Measurements from ENCODE around the gene IGFL2. TPM values are rescaled to one million over a fixed set of nuclear protein-coding genes. Genes with fewer than 3 reads are reported as not detected.
"Not testable (repeated sequence)": the region's sequence is repeated elsewhere in the genome, so short reads cannot be mapped to it uniquely, and the experiment has no call there.

Gene IGFL2
- total RNA-seq, 1 donor from 2014 or later = not detected

GRCh38 chr19:46176116-46176860 is 28.2 kb downstream of the IGFL2 start:
- H3K4me1 ChIP-seq = no peaks in the 10 kb centered on the region
- DNase-seq (ENCODE audit: low spot score in 2 of 2) = no peak
- intact Hi-C loops (cut with DNase I) = no loop called here
- H3K36me3 ChIP-seq = no peaks in the 10 kb centered on the region
- no peaks in the 10 kb centered on the region for H3K27me3 ChIP-seq
- TF ChIP-seq, protein P1, sequence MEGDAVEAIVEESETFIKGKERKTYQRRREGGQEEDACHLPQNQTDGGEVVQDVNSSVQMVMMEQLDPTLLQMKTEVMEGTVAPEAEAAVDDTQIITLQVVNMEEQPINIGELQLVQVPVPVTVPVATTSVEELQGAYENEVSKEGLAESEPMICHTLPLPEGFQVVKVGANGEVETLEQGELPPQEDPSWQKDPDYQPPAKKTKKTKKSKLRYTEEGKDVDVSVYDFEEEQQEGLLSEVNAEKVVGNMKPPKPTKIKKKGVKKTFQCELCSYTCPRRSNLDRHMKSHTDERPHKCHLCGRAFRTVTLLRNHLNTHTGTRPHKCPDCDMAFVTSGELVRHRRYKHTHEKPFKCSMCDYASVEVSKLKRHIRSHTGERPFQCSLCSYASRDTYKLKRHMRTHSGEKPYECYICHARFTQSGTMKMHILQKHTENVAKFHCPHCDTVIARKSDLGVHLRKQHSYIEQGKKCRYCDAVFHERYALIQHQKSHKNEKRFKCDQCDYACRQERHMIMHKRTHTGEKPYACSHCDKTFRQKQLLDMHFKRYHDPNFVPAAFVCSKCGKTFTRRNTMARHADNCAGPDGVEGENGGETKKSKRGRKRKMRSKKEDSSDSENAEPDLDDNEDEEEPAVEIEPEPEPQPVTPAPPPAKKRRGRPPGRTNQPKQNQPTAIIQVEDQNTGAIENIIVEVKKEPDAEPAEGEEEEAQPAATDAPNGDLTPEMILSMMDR (IDR thresholded peaks at IDR 0.05) = no peak
- H3K27ac ChIP-seq = no peak overlapping the region
- no peak overlapping the region for H3K4me3 ChIP-seq
- no peaks in the 10 kb centered on the region for H3K9me3 ChIP-seq

DNA sequence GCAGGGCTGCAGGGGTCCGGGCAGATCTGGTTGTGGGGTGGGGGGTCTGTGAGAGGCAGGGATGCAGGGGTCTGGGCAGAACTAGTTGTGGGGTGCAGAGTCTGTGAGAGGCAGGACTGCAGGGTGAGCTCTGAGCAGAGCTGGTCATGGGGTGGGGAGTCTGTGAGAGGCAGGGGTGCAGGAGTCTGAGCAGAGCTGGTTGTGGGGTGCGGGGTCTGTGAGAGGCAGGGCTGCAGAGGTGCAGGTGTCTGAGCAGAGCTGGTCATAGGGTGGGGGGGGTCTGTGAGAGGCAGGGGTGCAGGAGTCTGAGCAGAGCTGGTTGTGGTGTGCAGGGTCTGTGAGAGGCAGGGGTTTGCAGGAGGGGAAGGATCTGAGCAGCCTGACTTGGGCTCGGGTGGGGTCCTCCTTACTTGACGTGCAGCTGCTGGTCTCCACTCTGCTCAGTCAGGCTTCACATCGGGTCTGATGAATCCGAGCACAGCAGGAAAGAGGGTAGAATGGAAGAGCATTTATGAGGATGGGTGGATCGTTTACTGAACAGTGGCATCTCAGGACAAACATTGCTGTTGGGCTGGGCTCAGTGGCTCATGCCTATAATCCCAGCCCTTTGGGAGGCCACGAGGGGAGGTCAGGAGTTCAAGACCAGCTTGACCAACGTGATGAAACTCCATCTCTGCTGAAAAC is 31.2 kb downstream of the IGFL2 start:
- Histone ChIP-seq H3K4me3 (no peak overlapping the region), H3K9me3 (no peaks in the 10 kb centered on the region)
- TF ChIP-seq, protein P1 (IDR thresholded peaks at IDR 0.05) = no peak

GRCh38 chr19:46180701-46181387 is 32.8 kb downstream of the IGFL2 start:
- intact Hi-C loops (cut with DNase I) = no loop called here
- H3K4me3 ChIP-seq = no peak overlapping the region
- DNase-seq (ENCODE audit: low spot score in 2 of 2) = no peak
- H3K36me3 ChIP-seq = no peaks in the 10 kb centered on the region
- H3K4me1 ChIP-seq = no peaks in the 10 kb centered on the region
- TF ChIP-seq, protein P1 (IDR thresholded peaks at IDR 0.05) = no peak
- no peaks in the 10 kb centered on the region for H3K9me3 ChIP-seq
- H3K27ac ChIP-seq = no peak overlapping the region
- H3K27me3 ChIP-seq = no peaks in the 10 kb centered on the region

More for the DNA sequence above, 31.2 kb downstream of the IGFL2 start:
- DNase-seq (ENCODE audit: low spot score in 2 of 2) = no peak
- intact Hi-C loops (cut with DNase I) = no loop called here
- Histone ChIP-seq H3K36me3 (no peaks in the 10 kb centered on the region), H3K27me3 (no peaks in the 10 kb centered on the region), H3K4me1 (no peaks in the 10 kb centered on the region), H3K27ac (no peak overlapping the region)

DNA sequence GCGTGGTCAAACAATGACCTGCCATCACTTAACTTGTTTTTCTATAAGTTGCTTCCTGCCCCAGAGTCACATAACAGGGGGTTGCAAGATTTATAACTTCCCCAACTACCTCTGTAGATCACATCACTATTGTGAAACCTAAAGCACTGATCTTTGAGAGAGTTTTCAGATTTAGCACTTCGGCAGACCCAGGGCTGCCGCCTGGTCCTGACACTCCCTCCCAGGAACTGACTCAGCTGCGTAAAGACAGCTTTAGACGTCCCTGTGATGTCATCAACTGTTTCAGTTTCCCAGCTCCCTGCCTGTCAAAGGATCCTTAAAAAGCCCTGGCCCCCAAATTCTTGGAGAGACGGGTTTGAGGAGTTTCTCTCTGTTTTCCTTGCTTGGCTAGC is 33.3 kb downstream of the IGFL2 start:
- no peaks in the 10 kb centered on the region for H3K4me1 ChIP-seq
- intact Hi-C loops (cut with DNase I) = no loop called here
- no peaks in the 10 kb centered on the region for H3K9me3 ChIP-seq
- no peaks in the 10 kb centered on the region for H3K36me3 ChIP-seq
- TF ChIP-seq, protein P1 (IDR thresholded peaks at IDR 0.05) = no peak
- no peak overlapping the region for H3K4me3 ChIP-seq
- no peaks in the 10 kb centered on the region for H3K27me3 ChIP-seq
- no peak for DNase-seq (ENCODE audit: low spot score in 2 of 2)
- H3K27ac ChIP-seq = no peak overlapping the region

DNA sequence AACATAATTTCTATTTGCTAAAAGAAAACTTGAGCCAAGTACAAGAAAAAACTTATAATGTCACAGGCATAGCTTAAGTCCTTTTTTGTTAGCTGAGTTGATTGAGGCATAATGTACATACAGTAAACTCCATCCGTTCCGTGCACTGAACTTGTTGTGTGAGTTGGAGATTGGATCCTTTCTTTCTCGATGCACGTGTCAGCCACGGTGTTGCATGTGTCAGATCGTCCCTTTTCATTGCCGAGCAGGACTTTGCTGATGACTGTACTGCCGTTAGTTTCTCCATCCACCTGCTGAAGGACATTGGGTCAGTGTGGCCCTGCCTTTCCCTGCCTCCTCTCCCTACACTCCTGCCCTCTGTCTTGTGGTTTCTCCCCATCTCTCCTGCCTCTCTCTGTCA is 34.4 kb downstream of the IGFL2 start:
- intact Hi-C loops (cut with DNase I) = no loop called here
- no peaks in the 10 kb centered on the region for H3K27me3 ChIP-seq
- H3K36me3 ChIP-seq = no peaks in the 10 kb centered on the region
- no peaks in the 10 kb centered on the region for H3K4me1 ChIP-seq
- TF ChIP-seq, protein P1 (IDR thresholded peaks at IDR 0.05) = no peak
- no peaks in the 10 kb centered on the region for H3K9me3 ChIP-seq
- no peak overlapping the region for H3K4me3 ChIP-seq
- no peak for DNase-seq (ENCODE audit: low spot score in 2 of 2)
- H3K27ac ChIP-seq = no peak overlapping the region

DNA sequence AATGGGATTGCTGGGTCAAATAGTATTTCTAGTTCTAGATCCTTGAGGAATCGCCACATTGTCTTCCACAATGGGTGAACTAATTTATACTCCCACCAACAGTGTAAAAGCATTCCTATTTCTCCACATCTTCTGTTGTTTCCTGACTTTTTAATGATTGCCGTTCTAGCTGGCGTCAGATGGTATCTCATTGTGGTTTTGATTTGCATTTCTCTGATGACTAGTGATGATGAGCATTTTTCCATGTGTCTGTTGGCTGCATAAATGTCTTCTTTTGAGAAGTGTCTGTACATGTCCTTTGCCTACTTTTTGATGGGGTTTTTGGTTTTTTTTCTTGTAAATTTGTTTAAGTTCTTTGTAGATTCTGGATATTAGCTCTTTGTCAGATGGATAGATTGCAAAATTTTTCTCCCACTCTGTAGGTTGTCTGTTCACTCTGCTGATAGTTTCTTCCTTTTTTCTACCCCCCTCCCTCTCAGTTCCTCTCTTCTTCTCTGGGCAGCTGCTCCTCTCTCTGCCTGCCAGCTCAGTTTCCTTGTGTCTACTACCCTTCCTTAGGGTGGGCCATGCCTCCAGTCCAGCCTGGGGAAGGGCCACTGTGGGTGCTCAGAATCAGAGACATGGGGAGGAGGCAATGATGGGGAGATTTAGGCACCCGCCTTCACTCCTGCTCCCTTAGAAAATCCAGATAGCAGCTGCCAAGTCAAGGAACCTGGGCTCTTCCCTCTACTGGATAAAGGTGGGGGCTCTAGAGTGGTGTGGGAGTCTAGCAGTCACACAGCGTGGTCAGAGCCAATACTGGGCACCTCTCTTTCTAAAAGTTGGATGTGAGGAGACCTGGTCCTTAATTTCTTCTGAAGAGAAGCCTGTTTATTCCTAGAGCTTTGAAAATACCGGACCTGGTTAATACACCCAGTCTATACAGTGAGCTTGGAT is 37.0 kb downstream of the IGFL2 start:
- DNase-seq (ENCODE audit: low spot score in 2 of 2); H3K36me3 ChIP-seq: not testable (repeated sequence)

More for the DNA sequence above, 37.0 kb downstream of the IGFL2 start:
- H3K4me1 ChIP-seq; H3K27ac ChIP-seq; H3K27me3 ChIP-seq; intact Hi-C loops (cut with DNase I); H3K9me3 ChIP-seq; H3K4me3 ChIP-seq: not testable (repeated sequence)

Measured in ascending aorta (tissue), 2 donors.